ENCODE data around the gene POLG2.
"Not testable (repeated sequence)": the region's sequence is repeated elsewhere in the genome, so short reads cannot be mapped to it uniquely, and the experiment has no call there.

POLG2 gene

DNA sequence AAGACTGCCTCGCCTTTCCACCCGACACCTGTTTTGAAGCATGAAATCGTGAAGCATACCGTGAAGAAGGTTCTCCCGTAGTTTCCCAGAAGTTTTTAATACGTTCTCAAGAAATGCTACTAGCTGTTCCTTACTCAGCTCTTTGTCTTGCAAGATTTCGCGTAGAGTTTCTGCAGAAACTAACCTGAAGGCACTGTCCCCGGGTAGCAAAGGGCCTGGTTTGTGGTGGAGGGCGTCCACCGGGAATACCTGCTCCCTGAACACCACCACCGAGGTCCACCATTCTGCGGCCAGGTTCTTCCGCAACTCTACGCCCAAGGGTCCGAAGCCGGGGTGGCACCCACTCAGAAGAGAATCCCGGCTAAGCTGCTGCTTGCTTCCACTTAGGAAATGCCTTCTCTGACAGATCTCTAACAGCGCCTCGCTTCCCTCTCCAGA is 487 bp downstream of the POLG2 start:
- Histone ChIP-seq H3K4me1 (ENCODE audit: control insufficient read depth, insufficient read depth, low read length) (no peaks in the 10 kb centered on the region), H3K4me3 (ENCODE audit: low read depth, low read length) (peak overlapping the region; percentile 79), H3K36me3 (ENCODE audit: control insufficient read depth, insufficient read depth, low read length) (peaks cover 21% of the 10 kb centered on the region), H3K9me3 (ENCODE audit: control insufficient read depth, insufficient read depth, low read length) (no peaks in the 10 kb centered on the region), H3K9ac (ENCODE audit: low read depth, low read length) (peak overlapping the region; percentile 74), H3K27me3 (ENCODE audit: control insufficient read depth, insufficient read depth, low read length) (no peaks in the 10 kb centered on the region)

DNA sequence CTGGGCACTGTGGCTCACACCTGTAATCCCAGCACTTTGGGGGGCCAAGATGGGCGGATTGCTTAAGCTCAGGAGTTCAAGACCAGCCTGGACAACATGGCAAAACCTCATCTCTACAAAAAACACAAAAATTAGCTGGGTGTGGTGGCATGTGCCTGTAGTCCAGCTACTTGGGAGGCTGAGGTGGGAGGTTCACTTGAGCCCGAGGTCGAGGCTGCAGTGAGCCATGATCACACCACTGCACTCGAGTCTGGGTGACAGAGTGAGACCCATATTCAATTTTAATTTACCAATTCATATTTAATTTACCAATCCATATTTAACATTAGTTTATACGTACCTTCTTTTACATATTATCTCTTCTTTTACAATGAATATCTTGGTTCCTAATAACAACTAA is 1.6 kb downstream of the POLG2 start:
- peaks cover 21% of the 10 kb centered on the region for H3K36me3 ChIP-seq (ENCODE audit: control insufficient read depth, insufficient read depth, low read length)
- H3K4me3 ChIP-seq (ENCODE audit: low read depth, low read length), result peak overlapping the region; percentile 5
- not testable (repeated sequence) for H3K4me1 ChIP-seq (ENCODE audit: control insufficient read depth, insufficient read depth, low read length); H3K9me3 ChIP-seq (ENCODE audit: control insufficient read depth, insufficient read depth, low read length); H3K9ac ChIP-seq (ENCODE audit: low read depth, low read length); H3K27me3 ChIP-seq (ENCODE audit: control insufficient read depth, insufficient read depth, low read length)

GRCh38 chr17:64494121-64494520 is 2.7 kb downstream of the POLG2 start:
- Histone ChIP-seq H3K9ac (ENCODE audit: low read depth, low read length) (no peak overlapping the region), H3K36me3 (ENCODE audit: control insufficient read depth, insufficient read depth, low read length) (peaks cover 17% of the 10 kb centered on the region), H3K4me1 (ENCODE audit: control insufficient read depth, insufficient read depth, low read length) (no peaks in the 10 kb centered on the region), H3K27me3 (ENCODE audit: control insufficient read depth, insufficient read depth, low read length) (no peaks in the 10 kb centered on the region), H3K9me3 (ENCODE audit: control insufficient read depth, insufficient read depth, low read length) (no peaks in the 10 kb centered on the region), H3K4me3 (ENCODE audit: low read depth, low read length) (no peak overlapping the region)

DNA sequence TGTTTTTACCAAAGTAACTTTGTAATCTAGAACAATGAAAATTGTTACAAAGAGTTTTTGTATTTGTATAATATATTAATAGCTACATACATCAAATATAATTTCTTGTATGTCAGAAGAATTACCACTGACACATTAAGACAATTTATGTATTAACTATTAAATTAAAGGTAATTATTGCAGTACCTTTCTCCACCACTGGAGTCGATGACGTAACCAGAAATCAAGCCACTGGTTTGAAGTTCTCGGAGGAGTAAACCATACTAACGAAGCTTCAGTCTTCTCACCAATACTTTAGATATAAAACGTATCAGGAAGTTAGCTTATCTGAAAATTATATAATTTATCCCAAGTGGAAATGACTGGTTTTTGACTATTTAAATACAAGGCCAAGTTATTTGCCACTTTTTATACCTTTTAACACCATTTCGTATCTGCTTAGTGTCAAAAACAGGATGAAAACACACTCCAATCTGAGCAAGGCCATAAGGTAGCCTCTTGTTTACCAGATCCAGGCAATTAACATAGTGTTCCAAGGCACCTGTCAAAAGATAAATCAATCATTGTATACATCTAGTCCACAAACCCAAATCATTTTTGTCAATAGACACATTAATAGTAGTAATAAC is 4.3 kb downstream of the POLG2 start:
- H3K4me3 ChIP-seq (ENCODE audit: low read depth, low read length), result no peak overlapping the region
- H3K36me3 ChIP-seq (ENCODE audit: control insufficient read depth, insufficient read depth, low read length), result peaks cover 24% of the 10 kb centered on the region
- no peaks in the 10 kb centered on the region for H3K27me3 ChIP-seq (ENCODE audit: control insufficient read depth, insufficient read depth, low read length)
- H3K9me3 ChIP-seq (ENCODE audit: control insufficient read depth, insufficient read depth, low read length), result no peaks in the 10 kb centered on the region
- no peak overlapping the region for H3K9ac ChIP-seq (ENCODE audit: low read depth, low read length)
- no peaks in the 10 kb centered on the region for H3K4me1 ChIP-seq (ENCODE audit: control insufficient read depth, insufficient read depth, low read length)

DNA sequence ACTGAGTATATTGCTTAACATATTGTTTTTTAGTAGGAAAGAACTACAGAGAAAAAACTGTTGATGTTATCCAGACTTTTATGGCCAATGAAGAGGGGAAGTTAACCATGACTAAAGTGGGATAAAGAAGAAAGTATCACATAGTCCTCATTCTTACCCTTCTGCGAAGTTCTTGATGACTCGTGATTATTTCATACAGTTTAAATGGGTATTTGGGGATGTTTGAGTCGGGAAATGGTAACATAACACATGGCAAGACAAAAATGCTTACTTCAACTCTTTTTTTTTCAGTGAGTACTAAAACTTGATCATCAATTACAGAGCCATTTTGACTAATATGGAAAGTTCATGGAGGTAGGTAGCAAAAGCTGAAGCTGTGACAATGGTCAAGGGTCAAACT is 4.9 kb downstream of the POLG2 start:
- Histone ChIP-seq H3K4me3 (ENCODE audit: low read depth, low read length) (no peak overlapping the region), H3K36me3 (ENCODE audit: control insufficient read depth, insufficient read depth, low read length) (peaks cover 24% of the 10 kb centered on the region), H3K9me3 (ENCODE audit: control insufficient read depth, insufficient read depth, low read length) (no peaks in the 10 kb centered on the region), H3K27me3 (ENCODE audit: control insufficient read depth, insufficient read depth, low read length) (no peaks in the 10 kb centered on the region), H3K9ac (ENCODE audit: low read depth, low read length) (no peak overlapping the region), H3K4me1 (ENCODE audit: control insufficient read depth, insufficient read depth, low read length) (no peaks in the 10 kb centered on the region)

DNA sequence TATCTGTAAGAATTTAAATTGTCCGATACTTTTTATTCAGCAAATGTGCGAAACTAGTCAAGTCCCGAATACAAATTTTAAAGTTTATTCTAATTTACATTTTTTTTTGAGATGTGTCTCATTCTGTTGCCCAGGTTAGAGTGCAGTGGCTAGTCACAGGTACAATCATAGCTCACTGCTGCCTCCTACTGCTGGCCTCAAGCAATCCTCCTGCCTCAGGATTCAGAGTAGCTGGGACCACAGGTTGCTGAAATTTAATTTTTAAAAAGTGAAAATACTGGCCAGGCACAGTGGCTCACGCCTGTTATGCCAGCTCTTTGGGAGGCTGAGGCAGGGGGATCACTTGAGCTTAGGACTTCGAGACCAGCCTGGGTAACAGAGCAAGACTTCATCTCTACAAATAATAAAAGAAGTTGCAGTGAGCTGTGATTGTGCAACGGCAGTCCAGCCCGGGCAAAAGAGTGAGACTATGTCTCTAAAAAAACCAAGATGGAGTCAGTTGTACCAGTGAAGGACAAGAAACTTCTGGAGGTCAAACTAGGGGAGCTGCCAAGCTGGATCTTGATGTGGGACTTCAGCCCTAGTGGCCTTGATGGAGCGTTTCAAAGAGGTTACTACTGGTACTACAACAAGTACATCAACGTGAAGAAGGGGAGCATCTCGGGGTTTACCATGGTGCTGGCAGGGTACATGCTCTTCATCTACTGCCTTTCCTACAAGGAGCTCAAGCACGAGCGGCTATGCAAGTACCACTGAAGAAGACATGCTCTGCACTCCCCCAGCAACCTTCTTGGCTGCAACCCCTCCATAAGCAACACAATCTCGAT is 5.6 kb downstream of the POLG2 start:
- Histone ChIP-seq H3K27me3 (ENCODE audit: control insufficient read depth, insufficient read depth, low read length) (no peaks in the 10 kb centered on the region), H3K4me3 (ENCODE audit: low read depth, low read length) (no peak overlapping the region), H3K9me3 (ENCODE audit: control insufficient read depth, insufficient read depth, low read length) (no peaks in the 10 kb centered on the region), H3K36me3 (ENCODE audit: control insufficient read depth, insufficient read depth, low read length) (peaks cover 24% of the 10 kb centered on the region), H3K4me1 (ENCODE audit: control insufficient read depth, insufficient read depth, low read length) (no peaks in the 10 kb centered on the region), H3K9ac (ENCODE audit: low read depth, low read length) (no peak overlapping the region)

- peaks cover 32% of the 10 kb centered on the region for H3K36me3 ChIP-seq (ENCODE audit: control insufficient read depth, insufficient read depth, low read length)
- H3K4me1 ChIP-seq (ENCODE audit: control insufficient read depth, insufficient read depth, low read length), result no peaks in the 10 kb centered on the region
Observed at GRCh38 chr17:64488301-64488700, 8.6 kb downstream of the POLG2 start.

GRCh38 chr17:64484380-64484779 is 12.5 kb downstream of the POLG2 start:
- H3K36me3 ChIP-seq (ENCODE audit: control insufficient read depth, insufficient read depth, low read length), result peaks cover 22% of the 10 kb centered on the region
- no peaks in the 10 kb centered on the region for H3K27me3 ChIP-seq (ENCODE audit: control insufficient read depth, insufficient read depth, low read length)
- H3K4me3 ChIP-seq (ENCODE audit: low read depth, low read length), result no peak overlapping the region
- H3K4me1 ChIP-seq (ENCODE audit: control insufficient read depth, insufficient read depth, low read length), result no peaks in the 10 kb centered on the region
- no peak overlapping the region for H3K9ac ChIP-seq (ENCODE audit: low read depth, low read length)
- H3K9me3 ChIP-seq (ENCODE audit: control insufficient read depth, insufficient read depth, low read length), result no peaks in the 10 kb centered on the region

More at GRCh38 chr17:64488301-64488700, 8.6 kb downstream of the POLG2 start:
- Histone ChIP-seq H3K4me3 (ENCODE audit: low read depth, low read length) (no peak overlapping the region), H3K9me3 (ENCODE audit: control insufficient read depth, insufficient read depth, low read length) (no peaks in the 10 kb centered on the region), H3K27me3 (ENCODE audit: control insufficient read depth, insufficient read depth, low read length) (no peaks in the 10 kb centered on the region), H3K9ac (ENCODE audit: low read depth, low read length) (no peak overlapping the region)

DNA sequence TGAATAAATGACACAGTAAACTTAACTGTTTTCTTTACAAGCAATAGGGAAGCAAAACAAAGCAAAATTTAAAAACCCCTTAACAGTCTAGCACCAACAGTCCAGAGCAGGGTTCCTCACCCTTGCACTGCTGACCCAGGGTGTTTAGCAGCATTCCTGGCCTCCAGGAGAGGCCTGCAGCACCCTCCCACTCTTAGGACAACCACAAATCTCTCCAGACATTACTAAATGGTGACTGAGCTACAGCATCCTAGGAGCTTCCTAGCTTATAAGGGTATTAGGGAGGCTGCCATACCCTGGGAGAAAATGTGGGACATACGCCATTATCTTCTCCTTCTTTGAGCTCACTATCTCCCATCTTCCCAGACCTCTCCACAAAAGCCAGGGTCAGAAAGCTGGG is 15.9 kb downstream of the POLG2 start:
- H3K36me3 ChIP-seq (ENCODE audit: control insufficient read depth, insufficient read depth, low read length), result peaks cover 23% of the 10 kb centered on the region

GRCh38 chr17:64477849-64478248 is 19.0 kb downstream of the POLG2 start:
- H3K9me3 ChIP-seq (ENCODE audit: control insufficient read depth, insufficient read depth, low read length), result no peaks in the 10 kb centered on the region
- H3K36me3 ChIP-seq (ENCODE audit: control insufficient read depth, insufficient read depth, low read length), result peaks cover 11% of the 10 kb centered on the region
- H3K9ac ChIP-seq (ENCODE audit: low read depth, low read length), result no peak overlapping the region
- no peaks in the 10 kb centered on the region for H3K4me1 ChIP-seq (ENCODE audit: control insufficient read depth, insufficient read depth, low read length)
- H3K4me3 ChIP-seq (ENCODE audit: low read depth, low read length), result no peak overlapping the region
- H3K27me3 ChIP-seq (ENCODE audit: control insufficient read depth, insufficient read depth, low read length), result no peaks in the 10 kb centered on the region

More for the DNA sequence above, 15.9 kb downstream of the POLG2 start:
- Histone ChIP-seq H3K4me3 (ENCODE audit: low read depth, low read length) (no peak overlapping the region), H3K9ac (ENCODE audit: low read depth, low read length) (no peak overlapping the region), H3K9me3 (ENCODE audit: control insufficient read depth, insufficient read depth, low read length) (no peaks in the 10 kb centered on the region), H3K27me3 (ENCODE audit: control insufficient read depth, insufficient read depth, low read length) (no peaks in the 10 kb centered on the region), H3K4me1 (ENCODE audit: control insufficient read depth, insufficient read depth, low read length) (no peaks in the 10 kb centered on the region)

- Histone ChIP-seq H3K36me3 (ENCODE audit: control insufficient read depth, insufficient read depth, low read length) (peaks cover 3% of the 10 kb centered on the region), H3K9me3 (ENCODE audit: control insufficient read depth, insufficient read depth, low read length) (no peaks in the 10 kb centered on the region), H3K4me3 (ENCODE audit: low read depth, low read length) (no peak overlapping the region), H3K9ac (ENCODE audit: low read depth, low read length) (no peak overlapping the region), H3K4me1 (ENCODE audit: control insufficient read depth, insufficient read depth, low read length) (peaks cover 4% of the 10 kb centered on the region), H3K27me3 (ENCODE audit: control insufficient read depth, insufficient read depth, low read length) (no peaks in the 10 kb centered on the region)
Observed at GRCh38 chr17:64472564-64472963, 24.3 kb downstream of the POLG2 start.

DNA sequence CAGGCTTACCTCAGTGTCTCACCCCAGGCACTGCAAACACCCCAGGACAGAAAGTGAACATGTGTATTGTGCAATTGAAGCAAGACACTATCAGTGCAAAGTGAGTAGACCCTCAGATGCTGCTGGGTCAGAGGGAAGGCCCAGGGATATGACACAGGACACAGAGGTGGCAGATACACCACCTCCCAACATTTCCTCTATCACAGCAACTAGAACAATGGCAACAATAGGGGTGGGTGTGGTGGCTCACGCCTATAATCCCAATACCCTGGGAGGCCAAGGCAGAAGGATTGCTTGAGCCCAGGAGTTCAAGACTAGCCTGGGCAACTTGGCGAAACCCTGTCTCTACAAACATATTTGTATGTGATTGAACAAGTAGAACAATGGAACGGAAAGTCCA is 25.4 kb downstream of the POLG2 start:
- H3K4me3 ChIP-seq (ENCODE audit: low read depth, low read length), result no peak overlapping the region
- no peaks in the 10 kb centered on the region for H3K27me3 ChIP-seq (ENCODE audit: control insufficient read depth, insufficient read depth, low read length)
- no peak overlapping the region for H3K9ac ChIP-seq (ENCODE audit: low read depth, low read length)
- H3K4me1 ChIP-seq (ENCODE audit: control insufficient read depth, insufficient read depth, low read length), result peaks cover 4% of the 10 kb centered on the region
- H3K9me3 ChIP-seq (ENCODE audit: control insufficient read depth, insufficient read depth, low read length), result no peaks in the 10 kb centered on the region
- H3K36me3 ChIP-seq (ENCODE audit: control insufficient read depth, insufficient read depth, low read length), result no peaks in the 10 kb centered on the region

Measured in iPS-15b (cell line).